Measurements from ENCODE around the gene TRIP12.
"Not testable (repeated sequence)": the region's sequence is repeated elsewhere in the genome, so short reads cannot be mapped to it uniquely, and the experiment has no call there.

Gene TRIP12

GRCh38 chr2:229850355-229851275 is 71.2 kb downstream of the TRIP12 start:
- not testable (repeated sequence) for DNase-seq (ENCODE audit: low read depth, low spot score)

GRCh38 chr2:229849073-229849472 is 72.7 kb downstream of the TRIP12 start:
- no peak overlapping the region for H3K4me3 ChIP-seq (ENCODE audit: low read length)
- no peak for DNase-seq (ENCODE audit: low read depth, low spot score)

More at GRCh38 chr2:229850355-229851275, 71.2 kb downstream of the TRIP12 start:
- H3K4me3 ChIP-seq (ENCODE audit: low read length), result not testable (repeated sequence)

GRCh38 chr2:229843613-229844012 is 78.2 kb downstream of the TRIP12 start:
- DNase-seq (ENCODE audit: low read depth, low spot score), result no peak
- no peak overlapping the region for H3K4me3 ChIP-seq (ENCODE audit: low read length)

- DNase-seq (ENCODE audit: low read depth, low spot score), result no peak
- no peak overlapping the region for H3K4me3 ChIP-seq (ENCODE audit: low read length)
These were observed 83.1 kb downstream of the TRIP12 start for GRCh38 chr2:229838729-229839128.

GRCh38 chr2:229836847-229837246 is 85.0 kb downstream of the TRIP12 start:
- H3K4me3 ChIP-seq (ENCODE audit: low read length), result no peak overlapping the region
- no peak for DNase-seq (ENCODE audit: low read depth, low spot score)

- no peak overlapping the region for H3K4me3 ChIP-seq (ENCODE audit: low read length)
- peak; percentile 59 for DNase-seq (ENCODE audit: low read depth, low spot score)
These were observed 86.1 kb downstream of the TRIP12 start for GRCh38 chr2:229835596-229836283.

- not testable (repeated sequence) for DNase-seq (ENCODE audit: low read depth, low spot score)
These were observed 87.4 kb downstream of the TRIP12 start for GRCh38 chr2:229834368-229834767.

GRCh38 chr2:229832510-229832898 is 89.3 kb downstream of the TRIP12 start:
- no peak for DNase-seq (ENCODE audit: low read depth, low spot score)
- H3K4me3 ChIP-seq (ENCODE audit: low read length), result no peak overlapping the region

More at GRCh38 chr2:229834368-229834767, 87.4 kb downstream of the TRIP12 start:
- not testable (repeated sequence) for H3K4me3 ChIP-seq (ENCODE audit: low read length)

GRCh38 chr2:229831805-229832509 is 89.9 kb downstream of the TRIP12 start:
- no peak overlapping the region for H3K4me3 ChIP-seq (ENCODE audit: low read length)
- DNase-seq (ENCODE audit: low read depth, low spot score), result no peak

- DNase-seq (ENCODE audit: low read depth, low spot score), result no peak
- H3K4me3 ChIP-seq (ENCODE audit: low read length), result no peak overlapping the region
These were observed 96.3 kb downstream of the TRIP12 start for GRCh38 chr2:229825476-229825875.

- no peak overlapping the region for H3K4me3 ChIP-seq (ENCODE audit: low read length)
- DNase-seq (ENCODE audit: low read depth, low spot score), result no peak
These were observed 100.5 kb downstream of the TRIP12 start for GRCh38 chr2:229821316-229821715.

GRCh38 chr2:229818230-229818629 is 103.6 kb downstream of the TRIP12 start:
- DNase-seq (ENCODE audit: low read depth, low spot score), result no peak
- H3K4me3 ChIP-seq (ENCODE audit: low read length), result no peak overlapping the region

- H3K4me3 ChIP-seq (ENCODE audit: low read length), result no peak overlapping the region
- no peak for DNase-seq (ENCODE audit: low read depth, low spot score)
These were observed 106.0 kb downstream of the TRIP12 start for GRCh38 chr2:229815858-229816257.

- H3K4me3 ChIP-seq (ENCODE audit: low read length), result no peak overlapping the region
- no peak for DNase-seq (ENCODE audit: low read depth, low spot score)
These were observed 106.5 kb downstream of the TRIP12 start for GRCh38 chr2:229815342-229815741.

- no peak overlapping the region for H3K4me3 ChIP-seq (ENCODE audit: low read length)
- DNase-seq (ENCODE audit: low read depth, low spot score), result no peak
These were observed 111.0 kb downstream of the TRIP12 start for GRCh38 chr2:229810786-229811185.

- no peak for DNase-seq (ENCODE audit: low read depth, low spot score)
- no peak overlapping the region for H3K4me3 ChIP-seq (ENCODE audit: low read length)
These were observed 116.2 kb downstream of the TRIP12 start for GRCh38 chr2:229805559-229805958.

GRCh38 chr2:229802785-229803184 is 119.0 kb downstream of the TRIP12 start:
- H3K4me3 ChIP-seq (ENCODE audit: low read length), result no peak overlapping the region
- DNase-seq (ENCODE audit: low read depth, low spot score), result no peak

- no peak overlapping the region for H3K4me3 ChIP-seq (ENCODE audit: low read length)
- DNase-seq (ENCODE audit: low read depth, low spot score), result peak; percentile 69
These were observed 120.6 kb downstream of the TRIP12 start for GRCh38 chr2:229800997-229801754.
